H1 (cell line): ENCODE data around the gene CLDN16. TPM values are rescaled to one million over a fixed set of nuclear protein-coding genes. Genes with fewer than 3 reads are reported as not detected.

Experiments used
- CTCF ChIA-PET: fragments of 300-600 bp; sonication (Branson Sonifier 250); formaldehyde crosslinking; loops from one replicate; lab custom pipeline; 2021; ENCODE audit not compliant: partially characterized antibody; lab: Charles Lee
- POLR2A ChIA-PET: fragments of 300-600 bp; sonication (Branson Sonifier 250); formaldehyde crosslinking; loops from one replicate; lab custom pipeline; 2021; ENCODE audit warnings: inconsistent platforms; ENCODE audit not compliant: partially characterized antibody; lab: Charles Lee
- DNase-seq, 2 experiments: peaks; one replicate each; pipeline versions ENCODE4 v3.0.0 to v3.0.0-alpha.2; 2010 to 2022; ENCODE audit warnings: low spot score in 2 of 2, low read depth in 1 of 2, mixed read lengths in 1 of 2
- FAIRE-seq: peaks from 2 replicates; lab custom pipeline; 2011; peaks lifted over from hg19 to GRCh38; lab: Jason Lieb, UNC
- H2AFZ ChIP-seq: 2 replicates; pipeline ENCODE4 v1.8.1; 2012; ENCODE audit warnings: low read length, inconsistent platforms
- H2AK5ac ChIP-seq: 2 replicates; pipeline ENCODE4 v1.6.1; 2013; ENCODE audit warnings: low read depth, low read length
- H2BK120ac ChIP-seq: replicated peaks from 2 replicates; pipeline ENCODE3; 2013; ENCODE audit warnings: low read depth, low read length, inconsistent platforms
- H2BK12ac ChIP-seq: 2 replicates; pipeline ENCODE4 v1.6.1; 2013; ENCODE audit warnings: low read depth, low read length
- H2BK15ac ChIP-seq: 2 replicates; pipeline ENCODE4 v1.6.1; 2013; ENCODE audit warnings: low read length
- H2BK20ac ChIP-seq: 2 replicates; pipeline ENCODE4 v1.6.1; 2013; ENCODE audit warnings: low read length
- H2BK5ac ChIP-seq: 2 replicates; pipeline ENCODE4 v1.6.1; 2013; ENCODE audit warnings: low read depth, low read length
- H3K14ac ChIP-seq: 2 replicates; pipeline ENCODE4 v1.6.1; 2013; ENCODE audit warnings: inconsistent platforms; ENCODE audit not compliant: insufficient read length
- H3K18ac ChIP-seq: 2 replicates; pipeline ENCODE4 v1.6.1; 2013; ENCODE audit warnings: low read length; ENCODE audit errors: extremely low read depth
- H3K23ac ChIP-seq: 2 replicates; pipeline ENCODE4 v1.6.1; 2013; ENCODE audit warnings: inconsistent platforms; ENCODE audit not compliant: insufficient read length
- H3K23me2 ChIP-seq: 2 replicates; pipeline ENCODE4 v1.6.1; 2013; ENCODE audit warnings: low read depth, low read length
- H3K27ac ChIP-seq: 2 replicates; pipeline ENCODE4 v1.6.1; 2011; ENCODE audit warnings: low read depth, low read length, inconsistent platforms
- H3K27me3 ChIP-seq, 4 experiments: replicated peaks in 1 of 4; 1 replicate in 1 of 4; 2 replicates in 3 of 4; pipeline versions ENCODE4 v1.6.1 to v1.8.1; 2011 to 2013; ENCODE audit warnings: low read length in 3 of 4, mild to moderate bottlenecking in 3 of 4, inconsistent platforms in 2 of 4, mixed read lengths in 2 of 4, moderate library complexity in 1 of 4; ENCODE audit not compliant: control insufficient read depth in 3 of 4, insufficient read depth in 3 of 4; ENCODE audit errors: extremely low read depth in 1 of 4
- H3K36me3 ChIP-seq, 4 experiments: 2 replicates each; pipeline versions ENCODE4 v1.6.1 to v1.8.1; 2011 to 2013; ENCODE audit warnings: mild to moderate bottlenecking in 4 of 4, low read length in 3 of 4, moderate library complexity in 2 of 4, control low read depth in 1 of 4, inconsistent platforms in 1 of 4; ENCODE audit not compliant: insufficient read depth in 4 of 4, control insufficient read depth in 2 of 4
- H3K4ac ChIP-seq: replicated peaks from 2 replicates; pipeline ENCODE3; 2013; ENCODE audit warnings: low read length, low read depth, mixed read lengths, inconsistent platforms; ENCODE audit not compliant: insufficient read length
- H3K4me1 ChIP-seq, 4 experiments: replicated peaks in 1 of 4; 1 replicate in 1 of 4; 2 replicates in 3 of 4; pipeline versions ENCODE4 v1.6.1 to v1.8.1; 2011 to 2013; ENCODE audit warnings: low read length in 3 of 4, inconsistent platforms in 2 of 4, mixed read lengths in 1 of 4; ENCODE audit not compliant: insufficient read depth in 4 of 4, control insufficient read depth in 3 of 4
- H3K4me2 ChIP-seq, 2 experiments: 2 replicates each; pipeline versions ENCODE4 v1.6.1 to v1.8.1; 2011 to 2013; ENCODE audit warnings: low read depth in 2 of 2, low read length in 2 of 2, control low read depth in 1 of 2, inconsistent platforms in 1 of 2, mild to moderate bottlenecking in 1 of 2; ENCODE audit not compliant: insufficient read depth in 1 of 2
- H3K4me3 ChIP-seq, 4 experiments: fragments of 200-600, 300-600 bp in 1 of 4; sonication (generic), shearing (Covaris generic), sonication (Bioruptor Twin) in 1 of 4; 2 replicates each; pipeline versions ENCODE4 v1.5.1 to v1.8.1; 2011 to 2016; ENCODE audit warnings: low read length in 4 of 4, low read depth in 3 of 4, control low read depth in 2 of 4, inconsistent platforms in 2 of 4, mild to moderate bottlenecking in 2 of 4, mixed read lengths in 1 of 4, moderate library complexity in 1 of 4; ENCODE audit not compliant: insufficient read depth in 2 of 4; ENCODE audit errors: extremely low read depth in 1 of 4
- H3K56ac ChIP-seq: replicated peaks from 2 replicates; pipeline ENCODE3; 2013; ENCODE audit warnings: low read depth, mild to moderate bottlenecking, mixed read lengths, low read length, inconsistent platforms; ENCODE audit not compliant: insufficient read length
- H3K79me1 ChIP-seq: 2 replicates; pipeline ENCODE4 v1.6.1; 2013; ENCODE audit warnings: low read depth, low read length, control low read depth
- H3K79me2 ChIP-seq, 2 experiments: 2 replicates each; pipeline versions ENCODE4 v1.6.1 to v1.8.1; 2012 to 2013; ENCODE audit warnings: low read length in 2 of 2, mild to moderate bottlenecking in 2 of 2, inconsistent platforms in 1 of 2; ENCODE audit not compliant: insufficient read depth in 2 of 2, control insufficient read depth in 1 of 2
- H3K9ac ChIP-seq, 4 experiments: replicated peaks in 1 of 4; 1 replicate in 1 of 4; 2 replicates in 3 of 4; pipeline versions ENCODE4 v1.6.1 to v1.8.1; 2011 to 2013; ENCODE audit warnings: low read depth in 3 of 4, low read length in 3 of 4, control low read depth in 2 of 4, mild to moderate bottlenecking in 2 of 4, moderate library complexity in 2 of 4, inconsistent platforms in 1 of 4; ENCODE audit errors: extremely low read depth in 1 of 4
- H3K9me3 ChIP-seq, 2 experiments: 2 replicates each; pipeline versions ENCODE4 v1.6.1 to v1.8.1; 2012 to 2013; ENCODE audit warnings: mild to moderate bottlenecking in 2 of 2, moderate library complexity in 2 of 2, control low read depth in 1 of 2, inconsistent platforms in 1 of 2, low read depth in 1 of 2, low read length in 1 of 2, mixed read lengths in 1 of 2; ENCODE audit not compliant: insufficient read depth in 2 of 2
- H4K20me1 ChIP-seq, 2 experiments: replicated peaks in 1 of 2; 2 replicates each; pipeline versions ENCODE3 to v1.8.1; 2011 to 2013; ENCODE audit warnings: inconsistent platforms in 2 of 2, low read length in 2 of 2, mild to moderate bottlenecking in 1 of 2; ENCODE audit not compliant: insufficient read depth in 2 of 2, control insufficient read depth in 1 of 2
- H4K5ac ChIP-seq: 2 replicates; pipeline ENCODE4 v1.6.1; 2013; ENCODE audit warnings: low read length, low read depth, mixed read lengths, inconsistent platforms; ENCODE audit not compliant: insufficient read length
- H4K8ac ChIP-seq: 2 replicates; pipeline ENCODE4 v1.8.0; 2013; ENCODE audit warnings: mild to moderate bottlenecking, moderate library complexity, low read length, inconsistent platforms; ENCODE audit not compliant: insufficient read depth; ENCODE audit errors: extremely low read depth
- H4K91ac ChIP-seq: replicated peaks from 2 replicates; pipeline ENCODE3; 2013; ENCODE audit warnings: low read length, mixed read lengths, inconsistent platforms; ENCODE audit not compliant: insufficient read length
- CHD1 ChIP-seq: IDR thresholded peaks from 2 replicates; pipeline ENCODE4 v1.6.1; 2012; ENCODE audit warnings: low read depth, low read length, improper control_type of control experiment
- E2F6 ChIP-seq: IDR thresholded peaks from 2 replicates; pipeline ENCODE4 v1.6.1; 2012; ENCODE audit warnings: inconsistent platforms
- SIRT6 ChIP-seq: IDR thresholded peaks from one replicate; pipeline ENCODE4 v1.7.1; 2012; ENCODE audit warnings: low read length, inconsistent platforms
- SIX5 ChIP-seq: IDR thresholded peaks from 2 replicates; pipeline ENCODE4 v1.6.1; 2011; ENCODE audit warnings: mild to moderate bottlenecking, low read depth, low read length
- WGBS, 2 experiments: shearing (Covaris generic) in 1 of 2; methylation state at CpG; one replicate each; pipeline versions ENCODE4 v1.1.6 to v1.1.7; 2013 to 2015; ENCODE audit warnings: low lambda C conversion rate in 2 of 2, mixed read lengths in 2 of 2, inconsistent platforms in 1 of 2, low coverage in 1 of 2, missing lambda C conversion rate in 1 of 2; ENCODE audit not compliant: insufficient replicate concordance in 2 of 2, insufficient coverage in 1 of 2, insufficient read length in 1 of 2; ENCODE audit errors: extremely low coverage in 1 of 2, missing lambda C conversion rate in 1 of 2; 5-methylcytosine and 5-hydroxymethylcytosine counted together
- polyA plus RNA-seq, 7 experiments: library from polyadenylated mRNA; depleted of rRNA in 3 of 7; stranded (reverse) in 5 of 7; unstranded in 2 of 7; fragments of >200 nt in 5 of 7; fragments of 200-250 nt in 2 of 7; gene quantifications; 1 replicate in 5 of 7; 2 replicates in 1 of 7; 4 replicates in 1 of 7; pipeline versions ENCODE4 v1.2.1 to v1.2.3, GENCODE V29; 2011 to 2013; ENCODE audit warnings: missing spikeins in 2 of 7, mixed read lengths in 2 of 7
- total RNA-seq: library from RNA; stranded (reverse); fragmentation: NEBNext Ultra II Directional; extraction: Animal tissue kit (Norgen Biotek cat#: 25700); gene quantifications from 2 replicates; pipeline ENCODE4 v1.2.1, GENCODE V29; 2021

Gene CLDN16
- total and polyA plus RNA-seq, 2 of the 8 experiments (the other 6 are each of a cell fraction or from before 2014, with no cell fraction given): not detected

- H2AFZ ChIP-seq: no peak within 1 kb of the TSS
- no peak within 1 kb of the TSS for H2BK12ac ChIP-seq
- no peaks in the 10 kb centered on the region for H3K9me3 ChIP-seq
- DNase-seq (no peak), FAIRE-seq (no peak)
- 90% methylated on average over 1 of the region's 1 CpG; no CpG with 5 or more reads in 1 of the 2 experiments for WGBS, 2 experiments
- H3K4me3 ChIP-seq: no peak within 1 kb of the TSS
- no peak within 1 kb of the TSS for H3K14ac ChIP-seq
- no peak within 1 kb of the TSS for H3K56ac ChIP-seq
- TF ChIP-seq SIRT6 (no peak), CHD1 (no peak), E2F6 (no peak), SIX5 (no peak)
- H3K9ac ChIP-seq: no peak within 1 kb of the TSS
- no peak within 1 kb of the TSS for H2AK5ac ChIP-seq
- H4K8ac ChIP-seq: no peak within 1 kb of the TSS
- H2BK120ac ChIP-seq: no peak within 1 kb of the TSS
- no peaks in the 10 kb centered on the region for H3K23me2 ChIP-seq
- H4K20me1 ChIP-seq: no peaks in the 10 kb centered on the region
- H3K36me3 ChIP-seq: no peaks in the 10 kb centered on the region
- no peaks in the 10 kb centered on the region for H3K79me1 ChIP-seq
- H2BK5ac ChIP-seq: no peak within 1 kb of the TSS
- POLR2A ChIA-PET: no interaction called here
- no peak within 1 kb of the TSS for H2BK20ac ChIP-seq
- H3K27me3 ChIP-seq: no peaks in the 10 kb centered on the region
- H3K23ac ChIP-seq: no peak within 1 kb of the TSS
- no peak within 1 kb of the TSS for H2BK15ac ChIP-seq
- H3K4ac ChIP-seq: no peak within 1 kb of the TSS
- no peak within 1 kb of the TSS for H3K4me2 ChIP-seq
- no peak within 1 kb of the TSS for H3K27ac ChIP-seq
- no peak within 1 kb of the TSS for H3K18ac ChIP-seq
- CTCF ChIA-PET: interaction anchor here (1.3 to 1.8 kb wide), 2 partner anchors 10 to 489 kb away, joined by 3 to 5 read pairs; no protein-coding TSS in a partner anchor
- no peak within 1 kb of the TSS for H4K91ac ChIP-seq
- H3K79me2 ChIP-seq: no peaks in the 10 kb centered on the region
- H3K4me1 ChIP-seq: no peaks in the 10 kb centered on the region
- H4K5ac ChIP-seq: no peak within 1 kb of the TSS
These were observed 61.8 kb downstream of the CLDN16 start, which contains the start of gene TMEM207 for GRCh38 chr3:190449801-190450200. TSS of gene TMEM207 (minus strand) at chr3:190449901. CDS start at chr3:190449809, 92 bp downstream.
